Esophagus muscularis mucosa (tissue), 2 donors: Measurements from ENCODE around the gene KRT6A.

Source experiments
- EP300 ChIP-seq: sonication (generic); formaldehyde crosslinking; IDR thresholded peaks from one replicate; pipeline ENCODE4 v1.6.1; 2017; ENCODE audit warnings: antibody characterized with exemption
- POLR2A ChIP-seq: fragments of 450-650 bp; IDR thresholded peaks from one replicate; pipeline ENCODE4 v1.6.1; 2017; ENCODE audit warnings: antibody characterized with exemption, moderate library complexity, mild to moderate bottlenecking, low read depth

GRCh38 chr12:52499806-52500560 is 6.9 kb upstream of the KRT6A start:
- no peak for TF ChIP-seq EP300
- TF ChIP-seq POLR2A = no peak
